Right ventricle myocardium superior (tissue), 1 donor: ENCODE results near the gene CROCC2. TPM values are rescaled to one million over a fixed set of nuclear protein-coding genes. Genes with fewer than 3 reads are reported as not detected.
A peak's percentile ranks its signal among the peaks of the same experiment; 100 is the strongest.

Experiments
- ATAC-seq: fragments of 200-7000 bp; cut with Tn5 transposase; one replicate; pipeline ENCODE4 v1.9.1; 2020; ENCODE audit warnings: mild to moderate bottlenecking; ENCODE audit not compliant: poor library complexity
- DNase-seq: peaks from one replicate; pipeline ENCODE4 v3.0.0-alpha.2; 2020
- intact Hi-C: fragments of 100-400 bp; cut with DNase I; formaldehyde crosslinking; loops from one replicate; pipeline ENCODE4 v1.11.2; 2022
- total RNA-seq: library from RNA; stranded (reverse); fragmentation: NEBNext Ultra II Directional; extraction: Animal tissue kit (Norgen Biotek cat#: 25700); gene quantifications from one replicate; pipeline ENCODE4 v1.2.1, GENCODE V29; 2021
- donor health status: DM: no; HTN: yes; CAD: no; lungs with severe emphysema.

CROCC2 gene
- total RNA-seq, 1 donor from 2014 or later = not detected

DNA sequence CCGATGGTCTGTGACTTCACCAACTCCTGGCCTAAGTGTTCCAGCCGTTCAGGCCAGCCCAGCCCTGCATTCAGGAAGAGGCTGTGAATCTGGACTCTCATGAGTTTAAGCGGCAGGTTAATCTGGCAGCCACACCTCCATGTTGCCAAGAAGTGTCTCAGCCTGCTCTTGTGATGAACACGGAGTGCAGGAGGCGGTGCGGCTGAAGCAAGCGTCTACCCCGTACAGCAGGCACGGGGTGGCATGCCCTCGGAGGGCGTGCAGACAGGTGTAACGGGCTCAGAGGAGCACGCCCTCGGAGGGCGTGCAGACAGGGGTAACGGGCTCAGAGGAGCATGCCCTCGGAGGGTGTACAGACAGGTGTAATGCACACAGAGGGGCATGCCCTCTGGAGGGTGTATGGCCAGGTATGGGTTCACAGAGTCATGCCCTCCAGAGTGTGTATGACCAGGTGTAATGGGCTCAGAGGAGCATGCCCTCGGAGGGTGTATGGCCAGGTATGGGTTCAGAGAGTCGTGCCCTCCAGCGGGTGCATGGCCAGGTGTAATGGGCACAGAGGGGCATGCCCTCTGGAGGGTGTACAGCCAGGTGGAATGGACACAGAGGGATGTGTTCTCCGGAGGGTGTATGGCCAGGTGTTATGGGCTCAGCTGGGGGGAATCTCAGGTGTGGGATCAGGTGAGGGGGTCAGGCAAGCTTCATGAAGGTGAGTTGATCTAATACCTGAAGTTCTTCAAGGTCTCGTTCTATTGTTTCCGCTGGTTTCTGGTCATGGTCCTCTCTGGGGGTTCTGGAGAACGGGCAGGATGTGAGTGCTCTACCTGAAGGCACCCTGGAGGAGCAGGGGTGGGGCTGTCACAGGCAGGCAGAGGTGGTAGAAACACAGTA lies 22.6 kb downstream of the CROCC2 start:
- intact Hi-C loops = no loop called here
- DNase-seq (peak; percentile 37), ATAC-seq (no peak)

DNA sequence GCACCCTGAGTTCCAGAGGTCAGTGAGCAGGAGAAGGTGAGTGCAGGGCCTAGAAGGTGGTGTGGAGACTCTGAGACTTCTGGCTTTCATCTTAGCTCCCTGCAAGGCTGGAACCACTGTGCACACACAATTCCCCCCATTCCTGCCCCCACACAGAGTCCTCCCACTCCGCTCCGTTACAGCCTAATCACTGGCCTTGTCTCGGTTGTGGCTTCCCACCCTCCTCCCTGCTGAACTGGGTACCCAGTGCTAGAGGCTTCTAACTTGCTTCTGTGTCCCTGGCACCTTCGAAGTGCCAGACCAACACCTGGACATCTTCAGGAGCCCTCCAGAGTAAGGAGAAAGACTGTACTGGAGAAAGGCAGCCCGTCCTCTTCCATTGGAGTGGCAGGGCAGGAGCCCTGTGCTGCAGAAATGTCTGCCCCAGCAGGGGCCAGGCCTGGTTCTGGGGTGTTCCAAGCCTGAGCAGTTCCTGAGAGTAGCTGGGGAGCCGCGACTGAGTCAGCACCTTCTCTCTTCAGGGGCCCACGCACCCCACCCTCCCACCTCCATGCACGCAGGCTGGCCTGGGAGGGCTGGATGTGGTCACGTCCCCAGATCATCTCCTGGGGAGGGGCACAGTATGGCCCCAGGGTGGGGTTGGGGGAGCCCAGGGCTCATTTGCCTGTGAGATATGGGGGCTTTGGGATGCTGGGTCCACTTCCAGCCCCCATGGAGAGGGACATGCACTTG lies 23.4 kb downstream of the CROCC2 start:
- intact Hi-C loops = no loop called here
- ATAC-seq = no peak
- DNase-seq = peak; percentile 18

DNA sequence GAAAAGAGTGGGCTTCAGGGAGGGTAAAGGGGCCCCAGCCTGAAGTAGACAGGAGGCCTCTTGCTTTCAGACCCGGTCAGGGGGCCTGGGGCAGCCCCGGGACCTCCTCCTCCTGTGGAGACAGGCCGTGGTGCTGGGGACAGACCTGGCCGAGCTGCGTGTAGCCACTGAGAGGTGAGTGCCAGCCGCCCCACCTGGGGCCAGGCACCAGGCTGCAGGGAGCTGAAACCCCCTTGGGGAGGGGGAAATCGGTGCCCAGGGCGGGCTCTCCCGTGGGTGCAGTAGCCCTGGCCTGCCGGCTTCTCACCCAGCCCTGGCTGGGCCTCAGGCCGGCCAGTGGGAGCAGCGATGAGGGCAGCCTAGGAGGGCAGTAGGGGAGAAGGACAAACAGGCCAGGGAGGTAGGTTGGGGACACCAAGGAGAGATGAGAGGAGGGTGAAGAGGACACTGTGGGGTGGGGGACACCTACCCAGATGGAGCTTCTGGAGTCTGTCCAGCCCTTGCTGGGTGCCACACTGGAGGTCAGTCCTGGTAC lies 24.0 kb downstream of the CROCC2 start:
- peak; percentile 26 for DNase-seq
- no peak for ATAC-seq
- intact Hi-C loops = no loop called here

DNA sequence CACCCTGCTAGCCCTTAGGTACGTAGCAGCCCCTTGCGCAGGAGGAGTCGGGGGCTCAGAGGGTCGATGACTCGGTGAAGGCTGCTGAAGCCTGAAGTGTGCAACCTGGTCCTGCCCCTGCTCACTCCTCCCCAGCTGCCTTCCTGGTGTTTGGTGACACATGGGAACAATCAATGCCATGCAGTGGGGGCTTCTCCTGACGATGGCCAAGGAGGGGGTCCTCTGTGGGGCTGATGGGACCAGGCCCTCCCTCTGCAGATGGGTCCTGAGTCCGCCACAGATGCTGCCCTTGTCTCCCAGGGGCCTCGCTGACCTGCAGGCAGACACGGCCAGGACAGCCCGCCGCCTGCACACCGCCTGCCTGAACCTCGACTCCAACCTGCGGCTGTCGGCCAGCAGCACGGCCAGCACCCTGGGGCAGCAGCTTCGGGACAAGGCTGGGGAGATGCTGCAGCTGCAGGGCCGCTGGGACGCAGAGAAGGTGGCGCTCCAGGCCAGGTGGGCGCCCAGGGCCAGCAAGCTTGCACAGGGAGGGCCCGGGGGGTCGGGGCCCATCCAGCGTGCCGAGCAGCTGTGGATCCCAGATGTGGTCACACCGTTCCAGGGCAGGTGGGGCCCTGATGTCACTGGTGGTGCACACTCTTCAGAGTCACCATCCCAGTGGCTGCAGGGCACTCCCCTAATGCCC lies 24.6 kb downstream of the CROCC2 start:
- intact Hi-C loops = no loop called here
- ATAC-seq = no peak
- peak; percentile 30 for DNase-seq

DNA sequence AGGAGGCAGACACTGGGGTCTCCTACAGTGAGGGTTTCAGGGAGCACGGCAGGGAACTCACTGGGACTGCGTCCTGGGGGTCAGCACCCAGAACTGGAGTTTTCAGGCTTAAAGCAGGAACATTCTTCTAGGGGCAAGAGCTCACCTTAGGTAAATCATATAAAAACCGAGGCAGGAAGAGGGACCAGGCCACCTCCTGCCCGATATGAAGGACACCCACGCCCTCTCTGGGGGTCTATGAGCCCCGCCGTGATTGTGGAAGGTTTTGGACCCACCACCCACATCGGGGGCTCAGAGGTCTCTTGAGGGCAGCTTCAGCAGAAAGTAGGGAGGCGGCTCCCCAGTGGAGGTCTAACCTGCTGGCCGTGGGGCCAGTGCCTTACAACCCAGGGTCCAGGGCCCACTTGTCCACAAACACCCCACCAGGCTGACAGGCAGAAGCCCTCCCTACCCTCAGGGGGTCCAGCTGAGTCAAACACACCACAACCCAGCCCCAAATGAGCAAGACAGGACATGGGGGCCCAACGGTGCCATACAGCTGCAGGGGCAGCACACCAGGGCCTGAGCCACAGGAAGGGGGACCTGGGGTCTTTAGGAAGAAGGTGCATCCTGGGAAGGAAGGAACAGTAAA lies 25.3 kb downstream of the CROCC2 start:
- ATAC-seq (no peak), DNase-seq (peak; percentile 34)
- intact Hi-C loops = no loop called here

DNA sequence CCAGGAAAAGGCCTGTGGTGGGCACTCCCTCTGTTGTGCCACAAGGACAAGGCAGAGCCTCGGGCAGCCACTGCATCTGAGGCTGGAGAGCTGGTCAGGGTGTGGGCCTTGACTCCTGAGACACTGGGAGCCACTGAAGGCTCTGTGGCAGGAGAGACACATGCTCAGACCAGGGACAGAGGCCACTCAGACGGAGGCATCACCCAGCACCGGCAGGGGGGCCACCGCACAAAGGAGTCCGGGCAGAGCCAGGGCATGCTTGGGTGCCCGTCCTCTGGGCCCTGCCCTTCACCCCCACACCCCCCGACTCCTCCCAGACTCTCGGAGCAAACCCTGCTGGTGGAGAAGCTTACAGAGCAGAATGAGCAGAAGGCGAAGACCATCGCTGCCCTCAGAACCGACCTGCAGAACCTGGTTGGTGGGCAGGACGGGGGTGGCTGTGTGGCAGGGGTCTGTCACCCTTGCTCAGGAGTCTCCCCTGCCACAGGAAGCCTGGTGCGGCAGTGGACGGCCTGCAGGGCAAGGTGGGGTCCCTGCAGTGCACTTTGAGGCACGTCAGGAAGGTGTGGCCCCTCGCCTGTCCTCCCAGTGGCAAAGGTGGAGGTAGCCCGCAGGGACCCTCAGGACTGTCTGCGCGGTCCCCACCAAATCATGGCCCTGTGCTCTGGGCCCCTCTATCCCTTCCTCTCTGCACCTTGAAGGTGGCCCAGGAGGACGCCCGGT lies 26.0 kb downstream of the CROCC2 start:
- no peak for DNase-seq
- intact Hi-C loops = no loop called here
- ATAC-seq = no peak

DNA sequence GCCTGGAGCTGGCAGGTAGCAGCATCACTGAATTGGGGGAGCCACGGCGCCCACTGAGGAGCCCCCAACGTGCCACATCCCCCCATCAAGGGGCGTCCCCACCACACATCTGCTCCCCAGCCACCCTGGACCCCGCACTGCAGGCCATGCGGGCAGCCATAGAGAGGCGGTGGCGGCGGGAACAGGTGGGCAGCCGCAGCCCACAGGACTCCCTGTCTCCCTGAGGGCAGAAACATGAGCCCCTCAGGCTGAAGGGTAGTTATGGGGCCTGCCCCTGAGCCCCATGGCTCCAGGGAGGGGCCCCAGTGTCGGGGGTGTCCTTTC lies 26.6 kb downstream of the CROCC2 start:
- no peak for ATAC-seq
- DNase-seq = peak; percentile 28
- intact Hi-C loops = no loop called here

DNA sequence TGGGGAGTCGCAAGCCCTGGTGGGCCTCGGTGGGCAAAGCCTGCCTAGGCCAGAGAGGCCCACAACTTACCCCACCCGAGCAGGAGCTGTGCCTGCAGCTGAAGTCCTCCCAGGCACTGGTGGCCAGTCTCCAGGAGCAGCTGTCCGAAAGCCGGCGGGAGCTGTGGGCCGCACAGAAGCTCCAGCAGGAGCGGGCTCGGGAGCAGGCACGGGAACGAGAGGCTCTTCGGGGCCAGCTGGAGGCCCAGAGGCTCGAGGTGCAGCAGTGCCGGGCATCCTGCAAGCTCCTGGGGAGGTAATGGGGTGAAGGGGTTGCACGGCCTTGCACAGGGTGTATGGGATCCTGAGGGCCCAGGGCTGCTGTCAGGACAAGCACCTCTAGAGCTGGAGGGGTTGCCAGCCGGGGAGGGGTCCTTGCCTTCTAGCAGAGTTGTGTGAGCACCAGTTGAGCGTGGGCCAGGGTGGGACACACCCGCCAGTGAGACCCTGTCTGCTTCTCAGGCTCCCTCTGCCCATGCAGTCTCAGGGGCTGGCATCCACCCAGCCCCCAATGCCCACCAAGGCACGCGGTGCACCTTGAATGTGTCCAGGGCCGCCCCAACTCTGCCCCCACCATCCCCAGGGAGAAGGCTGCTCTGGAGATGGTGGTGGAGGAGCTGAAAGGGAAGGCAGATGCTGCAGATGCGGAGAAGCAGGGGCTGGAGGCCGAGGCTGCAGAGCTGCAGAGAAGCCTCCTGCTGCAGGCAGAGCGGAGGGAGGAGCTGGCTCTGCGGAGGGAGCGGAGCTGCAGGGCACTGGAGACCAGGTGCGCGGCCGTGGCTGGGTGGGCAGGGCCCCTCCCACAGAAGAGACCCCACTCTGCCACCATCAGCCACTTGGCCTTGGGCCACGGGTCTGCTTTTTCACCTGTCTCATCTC lies 27.2 kb downstream of the CROCC2 start:
- intact Hi-C loops = no loop called here
- DNase-seq (peak; percentile 36), ATAC-seq (no peak)

DNA sequence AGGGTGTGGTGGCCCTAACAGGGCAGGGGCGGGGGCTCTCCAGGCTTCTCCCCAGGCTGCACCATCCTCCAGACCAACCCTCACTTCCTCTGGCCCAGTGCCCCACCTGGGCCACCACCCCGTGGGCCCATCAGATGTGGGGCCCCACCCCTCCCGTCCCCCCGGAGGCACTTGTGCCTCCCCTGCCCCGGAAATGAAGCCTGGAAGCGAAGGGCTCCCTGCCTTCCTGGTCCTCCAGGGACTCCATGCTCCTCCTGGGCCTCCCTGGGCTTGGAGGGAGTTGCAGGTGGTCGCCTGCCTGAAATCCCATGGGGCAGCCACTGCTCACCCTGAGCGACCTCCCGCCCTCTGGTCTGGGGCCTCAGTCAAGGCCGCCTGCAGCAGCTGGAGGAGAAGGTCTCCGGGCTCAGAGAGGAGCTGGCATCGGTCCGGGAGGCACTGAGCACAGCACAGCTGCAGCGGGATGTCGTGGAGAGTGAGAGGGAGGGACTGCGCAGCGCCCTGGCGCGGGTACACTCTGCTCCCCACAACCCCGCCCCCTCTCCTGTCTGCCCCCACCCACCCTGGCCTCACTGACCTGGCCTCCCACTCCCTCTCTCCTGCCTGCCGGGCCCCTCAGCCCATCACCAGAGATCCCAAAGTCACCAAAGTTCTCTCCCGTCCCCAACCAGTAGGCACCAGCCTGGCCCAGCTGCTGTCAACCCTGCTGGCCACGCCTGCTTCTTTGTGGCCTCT lies 28.0 kb downstream of the CROCC2 start:
- DNase-seq = peak; percentile 53
- no peak for ATAC-seq
- intact Hi-C loops = no loop called here

DNA sequence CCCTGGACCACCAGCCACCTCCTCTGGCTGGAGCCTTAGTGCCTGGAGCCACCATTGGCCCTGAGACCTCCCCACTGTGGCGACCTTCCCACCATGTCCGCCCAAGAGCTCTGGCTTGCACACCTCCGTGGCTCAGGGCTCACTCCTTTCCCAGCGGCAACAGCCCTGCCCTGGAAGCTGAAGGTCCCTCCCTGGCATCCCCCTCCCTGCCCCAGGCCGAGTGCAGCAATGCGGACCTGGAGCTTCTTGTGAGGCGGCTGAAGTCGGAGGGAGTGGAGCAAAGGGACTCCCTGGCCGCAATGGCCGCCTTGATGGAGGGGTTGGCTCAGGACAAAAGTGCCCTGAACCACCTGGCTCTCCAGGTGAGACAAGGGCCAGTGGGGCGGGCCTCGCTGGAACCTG lies 28.6 kb downstream of the CROCC2 start:
- ATAC-seq (no peak), DNase-seq (no peak)
- intact Hi-C loops = no loop called here

DNA sequence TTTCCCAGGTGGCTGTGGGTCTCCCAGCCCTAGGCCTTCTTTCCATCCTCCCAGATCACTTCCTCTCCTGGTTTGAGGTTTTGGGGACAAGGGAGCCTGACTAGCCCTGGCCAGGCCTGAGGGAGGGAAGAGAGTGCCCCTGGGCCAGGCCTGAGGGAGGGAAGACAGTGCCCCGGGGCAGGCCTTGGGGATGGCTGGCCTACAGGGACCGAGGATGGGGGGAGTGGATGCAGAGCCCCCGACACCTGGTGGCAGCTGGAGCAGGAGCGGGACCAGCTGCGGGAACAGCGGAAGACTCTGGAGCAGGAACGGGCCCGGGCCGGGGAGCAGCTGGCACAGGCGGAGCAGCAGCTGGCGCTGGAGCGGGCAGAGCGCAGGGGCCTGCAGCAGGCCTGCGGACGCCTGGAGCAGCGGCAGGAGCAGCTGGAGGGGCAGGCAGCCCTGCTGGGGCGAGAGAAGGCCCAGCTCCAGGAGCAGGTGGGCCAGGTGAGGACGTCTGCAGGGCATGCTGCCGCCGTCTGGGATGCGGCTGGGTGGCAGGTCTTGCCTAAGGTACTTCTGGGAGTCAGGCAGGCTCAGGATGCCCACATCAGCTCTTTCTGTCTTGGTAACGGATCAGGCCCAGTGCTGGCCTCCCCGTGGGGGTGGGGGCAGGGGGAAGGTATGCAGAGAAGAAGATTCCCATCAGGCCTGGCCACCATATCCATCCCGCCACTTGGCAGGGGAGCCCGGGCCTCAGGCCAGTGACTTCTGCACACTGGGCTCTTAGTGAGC lies 29.2 kb downstream of the CROCC2 start:
- DNase-seq (no peak), ATAC-seq (no peak)
- intact Hi-C loops = no loop called here

DNA sequence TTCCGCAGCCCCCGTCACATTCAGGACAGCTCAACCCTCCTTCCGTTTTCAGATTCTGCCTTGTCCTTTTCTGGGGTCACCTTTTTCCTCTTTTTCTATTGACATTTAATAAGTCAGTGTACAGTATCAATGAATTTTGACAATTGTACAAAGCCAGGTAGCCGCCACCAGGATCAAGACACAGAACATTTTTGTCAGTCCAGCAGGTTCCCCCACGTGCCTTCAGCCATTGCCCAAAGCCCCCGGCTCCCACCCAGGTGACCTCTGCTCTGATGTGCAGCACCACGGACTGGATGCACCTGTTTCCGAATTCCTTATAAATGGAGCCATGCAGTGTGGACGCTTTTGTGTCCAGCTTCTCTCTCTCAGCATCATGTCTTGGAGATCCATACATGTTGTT lies 30.0 kb downstream of the CROCC2 start:
- intact Hi-C loops = no loop called here
- ATAC-seq = no peak
- no peak for DNase-seq

DNA sequence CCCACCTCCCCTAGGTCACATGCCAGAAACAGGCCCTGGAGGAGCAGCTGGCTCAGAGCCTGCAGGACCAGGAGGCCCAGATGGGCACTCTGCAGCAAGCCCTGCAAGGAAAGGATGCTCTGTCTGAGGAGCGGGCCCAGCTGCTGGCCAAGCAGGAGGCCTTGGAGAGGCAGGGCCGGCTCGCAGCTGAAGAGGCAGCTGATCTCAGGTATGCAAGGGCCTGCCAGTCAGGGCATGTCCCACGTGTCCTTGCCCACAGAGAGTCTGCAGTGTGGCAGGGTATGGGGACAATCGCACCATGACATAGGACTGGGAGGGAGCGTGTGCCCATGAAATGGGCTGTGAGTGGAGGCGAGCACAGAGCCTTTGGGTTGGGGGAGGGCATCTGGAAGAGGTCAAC lies 39.9 kb downstream of the CROCC2 start:
- ATAC-seq = no peak
- intact Hi-C loops = no loop called here
- DNase-seq = no peak

DNA sequence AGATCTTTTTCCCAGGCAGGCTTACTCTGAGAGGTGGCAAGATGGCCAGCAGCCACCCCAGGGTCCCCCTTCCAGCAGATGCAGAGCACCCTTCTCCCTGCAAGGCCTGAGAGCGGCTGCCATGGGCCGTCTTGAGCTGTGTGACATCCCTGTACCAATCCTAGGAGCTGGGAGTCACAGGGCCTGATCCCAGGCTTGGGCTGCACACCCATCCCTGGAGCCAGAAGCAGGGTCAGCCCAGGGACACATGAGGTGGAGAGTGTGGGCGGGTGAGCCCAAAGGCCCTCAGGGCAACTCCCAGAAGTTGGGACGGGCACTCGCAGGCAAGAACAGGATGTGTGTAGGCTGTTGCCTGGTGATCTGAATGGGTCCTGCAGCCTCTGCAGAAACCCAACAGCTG lies 40.5 kb downstream of the CROCC2 start:
- no peak for ATAC-seq
- no peak for DNase-seq
- intact Hi-C loops = no loop called here

DNA sequence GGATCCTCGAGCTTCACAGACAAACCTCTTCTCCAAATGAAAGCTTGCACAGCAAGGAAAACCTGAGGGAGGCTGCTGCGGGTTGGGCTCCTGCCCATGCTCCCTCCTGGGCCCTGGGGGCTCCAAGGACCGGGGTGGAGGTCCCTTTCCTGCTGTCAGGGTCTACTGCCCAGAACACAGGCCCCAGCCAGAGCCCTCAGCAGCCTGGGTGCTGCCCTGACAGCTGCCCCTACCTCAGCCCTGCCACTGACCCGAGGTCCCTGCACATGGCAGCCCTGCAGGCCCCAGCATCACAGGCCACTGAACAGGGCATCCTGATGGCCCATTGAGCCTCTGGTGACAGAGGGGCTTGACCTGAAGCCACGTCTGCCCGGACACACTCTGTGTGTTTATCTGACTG lies 41.0 kb downstream of the CROCC2 start:
- ATAC-seq (no peak), DNase-seq (peak; percentile 27)
- intact Hi-C loops = no loop called here

DNA sequence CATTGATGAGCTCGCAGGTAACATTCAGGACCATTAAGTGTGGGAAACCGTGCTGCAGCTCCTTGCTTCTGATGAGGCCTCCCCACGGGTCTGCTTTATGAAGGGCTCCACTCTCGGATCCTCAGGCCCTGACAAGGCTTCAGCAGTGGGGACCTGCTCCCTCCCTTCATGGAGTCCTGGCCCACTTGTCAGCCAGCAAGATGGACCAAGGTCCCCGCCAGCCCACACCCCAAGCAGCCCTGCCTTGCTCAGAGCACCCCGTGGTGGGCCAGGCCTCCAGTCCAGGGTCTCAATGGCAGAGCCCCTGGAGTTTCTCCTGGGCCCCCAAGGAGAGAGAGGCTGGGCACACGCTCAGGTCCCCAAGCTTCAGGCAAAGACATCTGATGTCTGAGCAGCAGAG lies 41.5 kb downstream of the CROCC2 start:
- ATAC-seq = no peak
- intact Hi-C loops = no loop called here
- DNase-seq = no peak
